WTC11 (cell line): ENCODE data around the gene OR2L3. TPM values are rescaled to one million over a fixed set of nuclear protein-coding genes. Genes with fewer than 3 reads are reported as not detected.
"Not testable (repeated sequence)": the region's sequence is repeated elsewhere in the genome, so short reads cannot be mapped to it uniquely, and the experiment has no call there.

Source experiments
- ATAC-seq: fragments of 200-7000 bp; cut with Tn5 transposase; 2 replicates; pipeline ENCODE4 v1.10.0; 2021; ENCODE audit warnings: mild to moderate bottlenecking, moderate library complexity
- CTCF ChIA-PET: fragments of 300-600 bp; sonication (Branson Sonifier 250); formaldehyde crosslinking; loops from one replicate; lab custom pipeline; 2021; ENCODE audit warnings: antibody characterized with exemption; lab: Charles Lee
- POLR2A ChIA-PET: fragments of 350-600 bp; sonication (Branson Sonifier 250); formaldehyde crosslinking; loops from one replicate; lab custom pipeline; 2021; ENCODE audit warnings: antibody characterized with exemption; lab: Charles Lee
- DNase-seq: peaks from one replicate; pipeline ENCODE4 v3.0.0; 2021; ENCODE audit warnings: low spot score
- H3K27ac Mint-ChIP-seq: 2 replicates; pipeline ENCODE4 v1.8.0; 2021; ENCODE audit warnings: mixed read lengths
- H3K27me3 Mint-ChIP-seq: 2 replicates; pipeline ENCODE4 v1.8.0; 2021; ENCODE audit warnings: low read depth, mild to moderate bottlenecking, moderate library complexity, mixed read lengths
- H3K36me3 Mint-ChIP-seq: 2 replicates; pipeline ENCODE4 v1.8.0; 2021; ENCODE audit warnings: mixed read lengths
- H3K4me1 Mint-ChIP-seq: 2 replicates; pipeline ENCODE4 v1.8.0; 2022; ENCODE audit warnings: mixed read lengths
- H3K4me3 Mint-ChIP-seq: 2 replicates; pipeline ENCODE4 v1.8.0; 2021; ENCODE audit warnings: mild to moderate bottlenecking, moderate library complexity, mixed read lengths
- H3K9me3 Mint-ChIP-seq: 2 replicates; pipeline ENCODE4 v1.8.0; 2021; ENCODE audit warnings: mixed read lengths
- AR ChIP-seq: fragments of 250-450 bp; sonication (Bioruptor Pico); IDR thresholded peaks from 2 replicates; pipeline ENCODE4 v1.9.0; 2021; ENCODE audit warnings: mild to moderate bottlenecking
- ATF2 ChIP-seq: sonication (generic); formaldehyde crosslinking; IDR thresholded peaks from 2 replicates; pipeline ENCODE4 v1.8.1; 2022; ENCODE audit warnings: low read depth, missing genetic modification reagents, borderline replicate concordance
- EMX1 ChIP-seq: fragments of 250-450 bp; sonication (Bioruptor Pico); IDR thresholded peaks from 2 replicates; pipeline ENCODE4 v1.8.0; 2021; ENCODE audit warnings: mild to moderate bottlenecking
- GABPB1 ChIP-seq: sonication (generic); formaldehyde crosslinking; IDR thresholded peaks from 2 replicates; pipeline ENCODE4 v1.8.1; 2023; ENCODE audit warnings: mild to moderate bottlenecking, missing genetic modification reagents
- HMGA2 ChIP-seq: fragments of 250-450 bp; sonication (Bioruptor Pico); IDR thresholded peaks from 2 replicates; pipeline ENCODE4 v1.4.0; 2021; ENCODE audit warnings: mild to moderate bottlenecking, moderate library complexity
- JAZF1 ChIP-seq: fragments of 250-450 bp; sonication (Bioruptor Pico); IDR thresholded peaks from 2 replicates; pipeline ENCODE4 v1.9.0; 2021; ENCODE audit warnings: moderate library complexity, mild to moderate bottlenecking, inconsistent platforms
- PRDM15 ChIP-seq: sonication (generic); formaldehyde crosslinking; IDR thresholded peaks from 2 replicates; pipeline ENCODE4 v1.8.0; 2022; ENCODE audit warnings: missing genetic modification reagents
- total RNA-seq: library from RNA; stranded (reverse); gene quantifications from 3 replicates; pipeline ENCODE4 v1.2.3, GENCODE V29; 2021
- TF ChIP-seq, protein P1 (sequence below): sonication (generic); formaldehyde crosslinking; IDR thresholded peaks from 2 replicates; pipeline ENCODE4 v1.8.0; 2023; ENCODE audit warnings: missing genetic modification reagents, mild to moderate bottlenecking, borderline replicate concordance
- TF ChIP-seq, protein P2 (sequence below): sonication (generic); formaldehyde crosslinking; IDR thresholded peaks from 2 replicates; pipeline ENCODE4 v1.8.0; 2022; ENCODE audit warnings: mild to moderate bottlenecking, missing genetic modification reagents
- TF ChIP-seq, protein P3 (sequence below): sonication (generic); formaldehyde crosslinking; conservative IDR thresholded peaks from 2 replicates; pipeline ENCODE4 v1.8.1; 2023; ENCODE audit warnings: mild to moderate bottlenecking, low read depth, missing genetic modification reagents, moderate library complexity

OR2L3 gene
- total RNA-seq, 1 experiment from 2014 or later, result not detected

DNA sequence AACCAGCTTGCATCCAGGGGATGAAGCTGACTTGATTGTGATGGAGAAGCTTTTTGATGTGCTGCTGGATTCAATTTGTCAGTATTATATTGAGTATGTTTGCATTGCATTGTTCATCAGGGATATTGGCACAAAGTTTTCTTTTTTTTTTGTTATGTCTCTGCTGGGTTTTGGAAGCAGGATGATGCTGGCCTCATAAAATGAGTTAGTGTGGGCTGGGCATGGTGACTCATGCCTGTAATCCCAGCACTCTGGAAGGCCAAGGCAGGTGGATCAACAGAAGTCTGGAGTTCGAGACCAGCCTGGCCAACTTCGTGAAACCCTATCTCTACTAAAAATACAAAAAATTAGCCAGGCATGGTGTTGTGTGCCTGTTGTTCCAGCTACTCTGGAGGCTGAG lies 8.6 kb downstream of the OR2L3 start (continued):
- TF ChIP-seq, protein P1, sequence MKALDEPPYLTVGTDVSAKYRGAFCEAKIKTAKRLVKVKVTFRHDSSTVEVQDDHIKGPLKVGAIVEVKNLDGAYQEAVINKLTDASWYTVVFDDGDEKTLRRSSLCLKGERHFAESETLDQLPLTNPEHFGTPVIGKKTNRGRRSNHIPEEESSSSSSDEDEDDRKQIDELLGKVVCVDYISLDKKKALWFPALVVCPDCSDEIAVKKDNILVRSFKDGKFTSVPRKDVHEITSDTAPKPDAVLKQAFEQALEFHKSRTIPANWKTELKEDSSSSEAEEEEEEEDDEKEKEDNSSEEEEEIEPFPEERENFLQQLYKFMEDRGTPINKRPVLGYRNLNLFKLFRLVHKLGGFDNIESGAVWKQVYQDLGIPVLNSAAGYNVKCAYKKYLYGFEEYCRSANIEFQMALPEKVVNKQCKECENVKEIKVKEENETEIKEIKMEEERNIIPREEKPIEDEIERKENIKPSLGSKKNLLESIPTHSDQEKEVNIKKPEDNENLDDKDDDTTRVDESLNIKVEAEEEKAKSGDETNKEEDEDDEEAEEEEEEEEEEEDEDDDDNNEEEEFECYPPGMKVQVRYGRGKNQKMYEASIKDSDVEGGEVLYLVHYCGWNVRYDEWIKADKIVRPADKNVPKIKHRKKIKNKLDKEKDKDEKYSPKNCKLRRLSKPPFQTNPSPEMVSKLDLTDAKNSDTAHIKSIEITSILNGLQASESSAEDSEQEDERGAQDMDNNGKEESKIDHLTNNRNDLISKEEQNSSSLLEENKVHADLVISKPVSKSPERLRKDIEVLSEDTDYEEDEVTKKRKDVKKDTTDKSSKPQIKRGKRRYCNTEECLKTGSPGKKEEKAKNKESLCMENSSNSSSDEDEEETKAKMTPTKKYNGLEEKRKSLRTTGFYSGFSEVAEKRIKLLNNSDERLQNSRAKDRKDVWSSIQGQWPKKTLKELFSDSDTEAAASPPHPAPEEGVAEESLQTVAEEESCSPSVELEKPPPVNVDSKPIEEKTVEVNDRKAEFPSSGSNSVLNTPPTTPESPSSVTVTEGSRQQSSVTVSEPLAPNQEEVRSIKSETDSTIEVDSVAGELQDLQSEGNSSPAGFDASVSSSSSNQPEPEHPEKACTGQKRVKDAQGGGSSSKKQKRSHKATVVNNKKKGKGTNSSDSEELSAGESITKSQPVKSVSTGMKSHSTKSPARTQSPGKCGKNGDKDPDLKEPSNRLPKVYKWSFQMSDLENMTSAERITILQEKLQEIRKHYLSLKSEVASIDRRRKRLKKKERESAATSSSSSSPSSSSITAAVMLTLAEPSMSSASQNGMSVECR (CRISPR knock-in tag), result no peak
- TF ChIP-seq HMGA2 (CRISPR knock-in tag), result no peak
- TF ChIP-seq, all 79 proteins: peak for 0

DNA sequence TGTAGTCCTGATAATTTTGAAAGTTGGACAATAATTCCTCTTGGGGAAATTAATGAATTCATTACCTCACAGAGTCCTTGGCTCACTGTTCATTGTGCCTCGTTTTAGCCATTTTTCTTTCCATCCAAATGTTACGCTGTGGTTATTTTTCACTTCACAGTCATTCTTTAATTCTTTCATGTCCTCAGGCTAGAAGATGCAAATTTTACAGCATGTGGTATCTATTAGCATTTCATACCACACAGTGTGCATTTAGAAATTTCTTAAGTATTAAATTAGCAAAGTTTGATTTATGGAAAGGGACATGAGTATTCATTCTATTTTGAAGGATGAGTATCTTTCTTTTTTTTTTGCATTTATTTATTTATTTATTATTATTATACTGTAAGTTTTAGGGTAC lies 18.4 kb downstream of the OR2L3 start:
- no peak overlapping the region for H3K27ac Mint-ChIP-seq
- ChIA-PET CTCF (no interaction called here), POLR2A (no interaction called here)
- no peaks in the 10 kb centered on the region for H3K27me3 Mint-ChIP-seq
- TF ChIP-seq AR (CRISPR knock-in tag), result no peak
- TF ChIP-seq, protein P2, sequence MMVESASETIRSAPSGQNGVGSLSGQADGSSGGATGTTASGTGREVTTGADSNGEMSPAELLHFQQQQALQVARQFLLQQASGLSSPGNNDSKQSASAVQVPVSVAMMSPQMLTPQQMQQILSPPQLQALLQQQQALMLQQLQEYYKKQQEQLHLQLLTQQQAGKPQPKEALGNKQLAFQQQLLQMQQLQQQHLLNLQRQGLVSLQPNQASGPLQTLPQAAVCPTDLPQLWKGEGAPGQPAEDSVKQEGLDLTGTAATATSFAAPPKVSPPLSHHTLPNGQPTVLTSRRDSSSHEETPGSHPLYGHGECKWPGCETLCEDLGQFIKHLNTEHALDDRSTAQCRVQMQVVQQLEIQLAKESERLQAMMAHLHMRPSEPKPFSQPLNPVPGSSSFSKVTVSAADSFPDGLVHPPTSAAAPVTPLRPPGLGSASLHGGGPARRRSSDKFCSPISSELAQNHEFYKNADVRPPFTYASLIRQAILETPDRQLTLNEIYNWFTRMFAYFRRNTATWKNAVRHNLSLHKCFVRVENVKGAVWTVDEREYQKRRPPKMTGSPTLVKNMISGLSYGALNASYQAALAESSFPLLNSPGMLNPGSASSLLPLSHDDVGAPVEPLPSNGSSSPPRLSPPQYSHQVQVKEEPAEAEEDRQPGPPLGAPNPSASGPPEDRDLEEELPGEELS, result no peak
- TF ChIP-seq, protein P3, sequence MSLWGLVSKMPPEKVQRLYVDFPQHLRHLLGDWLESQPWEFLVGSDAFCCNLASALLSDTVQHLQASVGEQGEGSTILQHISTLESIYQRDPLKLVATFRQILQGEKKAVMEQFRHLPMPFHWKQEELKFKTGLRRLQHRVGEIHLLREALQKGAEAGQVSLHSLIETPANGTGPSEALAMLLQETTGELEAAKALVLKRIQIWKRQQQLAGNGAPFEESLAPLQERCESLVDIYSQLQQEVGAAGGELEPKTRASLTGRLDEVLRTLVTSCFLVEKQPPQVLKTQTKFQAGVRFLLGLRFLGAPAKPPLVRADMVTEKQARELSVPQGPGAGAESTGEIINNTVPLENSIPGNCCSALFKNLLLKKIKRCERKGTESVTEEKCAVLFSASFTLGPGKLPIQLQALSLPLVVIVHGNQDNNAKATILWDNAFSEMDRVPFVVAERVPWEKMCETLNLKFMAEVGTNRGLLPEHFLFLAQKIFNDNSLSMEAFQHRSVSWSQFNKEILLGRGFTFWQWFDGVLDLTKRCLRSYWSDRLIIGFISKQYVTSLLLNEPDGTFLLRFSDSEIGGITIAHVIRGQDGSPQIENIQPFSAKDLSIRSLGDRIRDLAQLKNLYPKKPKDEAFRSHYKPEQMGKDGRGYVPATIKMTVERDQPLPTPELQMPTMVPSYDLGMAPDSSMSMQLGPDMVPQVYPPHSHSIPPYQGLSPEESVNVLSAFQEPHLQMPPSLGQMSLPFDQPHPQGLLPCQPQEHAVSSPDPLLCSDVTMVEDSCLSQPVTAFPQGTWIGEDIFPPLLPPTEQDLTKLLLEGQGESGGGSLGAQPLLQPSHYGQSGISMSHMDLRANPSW (CRISPR knock-in tag), result no peak
- peaks cover 57% of the 10 kb centered on the region for H3K36me3 Mint-ChIP-seq
- H3K4me3 Mint-ChIP-seq, result no peak overlapping the region
- ATAC-seq (no peak), DNase-seq (no peak)
- peaks cover 75% of the 10 kb centered on the region for H3K9me3 Mint-ChIP-seq
- H3K4me1 Mint-ChIP-seq, result no peaks in the 10 kb centered on the region

DNA sequence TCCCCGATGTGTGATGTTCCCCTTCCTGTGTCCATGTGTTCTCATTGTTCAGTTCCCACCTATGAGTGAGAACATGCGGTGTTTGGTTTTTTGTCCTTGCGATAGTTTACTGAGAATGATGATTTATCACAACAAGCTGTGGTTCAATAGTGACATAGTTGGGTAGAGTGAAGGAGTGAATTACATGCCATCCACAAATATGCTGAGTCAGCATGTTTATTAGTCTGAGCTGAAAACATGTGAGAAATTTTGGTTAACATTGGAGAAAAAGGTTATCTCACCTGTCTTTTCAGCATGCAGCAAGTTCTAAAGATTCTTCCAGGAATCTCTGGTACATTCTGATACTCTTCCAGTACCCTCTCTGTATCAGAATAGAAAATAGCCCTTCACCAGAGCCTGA lies 19.0 kb downstream of the OR2L3 start:
- TF ChIP-seq GABPB1 (CRISPR knock-in tag) (no peak), PRDM15 (CRISPR knock-in tag) (no peak), JAZF1 (CRISPR knock-in tag) (no peak), EMX1 (CRISPR knock-in tag) (no peak), ATF2 (CRISPR knock-in tag) (no peak)
- DNase-seq, result no peak
- no peak overlapping the region for H3K27ac Mint-ChIP-seq
- no peaks in the 10 kb centered on the region for H3K4me1 Mint-ChIP-seq
- H3K27me3 Mint-ChIP-seq, result no peaks in the 10 kb centered on the region
- no peak for ATAC-seq
- peaks cover 77% of the 10 kb centered on the region for H3K9me3 Mint-ChIP-seq
- no peak overlapping the region for H3K4me3 Mint-ChIP-seq
- H3K36me3 Mint-ChIP-seq, result peaks cover 59% of the 10 kb centered on the region
- POLR2A ChIA-PET, result no interaction called here
- CTCF ChIA-PET, result no interaction called here

- DNase-seq, H3K4me3 Mint-ChIP-seq: not testable (repeated sequence)
- peaks cover 59% of the 10 kb centered on the region for H3K36me3 Mint-ChIP-seq
Observed at GRCh38 chr1:248083864-248084263, 37.2 kb downstream of the OR2L3 start.

More at GRCh38 chr1:248083864-248084263, 37.2 kb downstream of the OR2L3 start:
- ATAC-seq, H3K27ac Mint-ChIP-seq, POLR2A ChIA-PET, CTCF ChIA-PET, H3K4me1 Mint-ChIP-seq, H3K27me3 Mint-ChIP-seq: not testable (repeated sequence)
- peaks cover 78% of the 10 kb centered on the region for H3K9me3 Mint-ChIP-seq
